Neural progenitor cell (in vitro differentiated cells): Measurements from ENCODE around the gene BANF1. TPM values are rescaled to one million over a fixed set of nuclear protein-coding genes. Genes with fewer than 3 reads are reported as not detected.

Source experiments
- DNase-seq: peaks from one replicate; pipeline ENCODE4 v3.0.0-alpha.2; 2016; ENCODE audit warnings: low spot score
- H2AFZ ChIP-seq: fragments of 200-600 bp; sonication (generic); replicated peaks from 2 replicates; pipeline ENCODE4 v1.6.1; 2016; ENCODE audit warnings: antibody characterized with exemption
- H3F3A ChIP-seq: fragments of 200-600 bp; sonication (generic); 2 replicates; pipeline ENCODE4 v1.6.1; 2016; ENCODE audit warnings: antibody characterized with exemption, low read depth
- H3K27ac ChIP-seq: fragments of 200-600 bp; sonication (generic); 2 replicates; pipeline ENCODE4 v1.5.1; 2016; ENCODE audit warnings: mild to moderate bottlenecking
- H3K27me3 ChIP-seq: fragments of 200-600 bp; sonication (generic); 2 replicates; pipeline ENCODE4 v1.6.1; 2016; ENCODE audit warnings: mild to moderate bottlenecking, moderate library complexity
- H3K36me3 ChIP-seq: fragments of 200-600 bp; sonication (generic); 2 replicates; pipeline ENCODE4 v1.5.1; 2016
- H3K4me1 ChIP-seq: fragments of 200-600 bp; sonication (generic); 2 replicates; pipeline ENCODE4 v1.6.1; 2016; ENCODE audit warnings: mixed run types
- H3K4me2 ChIP-seq: fragments of 200-600 bp; sonication (generic); 2 replicates; pipeline ENCODE4 v1.6.1; 2016
- H3K4me3 ChIP-seq: fragments of 200-600 bp; sonication (generic); 2 replicates; pipeline ENCODE4 v1.5.1; 2016
- H3K79me2 ChIP-seq: fragments of 200-600 bp; sonication (generic); 2 replicates; pipeline ENCODE4 v1.6.1; 2016; ENCODE audit warnings: low read depth
- H3K9ac ChIP-seq: fragments of 200-600 bp; sonication (generic); 2 replicates; pipeline ENCODE4 v1.6.1; 2016
- H3K9me3 ChIP-seq: fragments of 200-600 bp; sonication (generic); 2 replicates; pipeline ENCODE4 v1.5.1; 2016; ENCODE audit warnings: low read depth
- H4K20me1 ChIP-seq: fragments of 200-600 bp; sonication (generic); 2 replicates; pipeline ENCODE4 v1.6.1; 2016; ENCODE audit warnings: low read depth
- H3K27ac Mint-ChIP-seq: 3 replicates; pipeline ENCODE4 v1.8.0; 2021; ENCODE audit warnings: mixed read lengths
- H3K27me3 Mint-ChIP-seq: 2 replicates; pipeline ENCODE4 v1.8.0; 2022; ENCODE audit warnings: low read depth, mild to moderate bottlenecking, inconsistent platforms, moderate library complexity, mixed read lengths; ENCODE audit not compliant: insufficient read depth
- H3K36me3 Mint-ChIP-seq: 3 replicates; pipeline ENCODE4 v1.8.0; 2021; ENCODE audit warnings: mixed read lengths
- H3K4me1 Mint-ChIP-seq: 3 replicates; pipeline ENCODE4 v1.8.0; 2021; ENCODE audit warnings: mixed read lengths
- H3K4me3 Mint-ChIP-seq: 3 replicates; pipeline ENCODE4 v1.8.0; 2021; ENCODE audit warnings: mild to moderate bottlenecking, moderate library complexity, mixed read lengths
- H3K9me3 Mint-ChIP-seq: 3 replicates; pipeline ENCODE4 v1.8.0; 2020; ENCODE audit warnings: mixed read lengths
- EZH2 ChIP-seq: fragments of 200-600 bp; sonication (generic); IDR thresholded peaks from 2 replicates; pipeline ENCODE4 v1.6.1; 2017; ENCODE audit warnings: antibody characterized with exemption, mild to moderate bottlenecking, moderate library complexity
- EZH2phosphoT487 ChIP-seq: fragments of 200-600 bp; sonication (generic); IDR thresholded peaks from 2 replicates; pipeline ENCODE4 v1.6.1; 2017; ENCODE audit warnings: antibody characterized with exemption
- total RNA-seq: library from RNA; depleted of rRNA; stranded (reverse); fragments of >200 nt; gene quantifications from 2 replicates; pipeline ENCODE4 v1.2.3, GENCODE V29; 2015; ENCODE audit warnings: low replicate concordance
- TF ChIP-seq, protein P1 (sequence below): fragments of 200-600 bp; sonication (generic); IDR thresholded peaks from 2 replicates; pipeline ENCODE4 v1.5.1; 2017; ENCODE audit warnings: antibody characterized with exemption, mild to moderate bottlenecking

The BANF1 gene
- total RNA-seq, 1 donor from 2014 or later, result 39.8 TPM

- Mint-ChIP-seq H3K27ac (no peak overlapping the region), H3K4me1 (peaks cover 26% of the 10 kb centered on the region), H3K36me3 (no peaks in the 10 kb centered on the region), H3K27me3 (no peaks in the 10 kb centered on the region), H3K9me3 (peaks cover 2% of the 10 kb centered on the region), H3K4me3 (no peak overlapping the region)
- TF ChIP-seq EZH2, result no peak
- TF ChIP-seq, protein P1, sequence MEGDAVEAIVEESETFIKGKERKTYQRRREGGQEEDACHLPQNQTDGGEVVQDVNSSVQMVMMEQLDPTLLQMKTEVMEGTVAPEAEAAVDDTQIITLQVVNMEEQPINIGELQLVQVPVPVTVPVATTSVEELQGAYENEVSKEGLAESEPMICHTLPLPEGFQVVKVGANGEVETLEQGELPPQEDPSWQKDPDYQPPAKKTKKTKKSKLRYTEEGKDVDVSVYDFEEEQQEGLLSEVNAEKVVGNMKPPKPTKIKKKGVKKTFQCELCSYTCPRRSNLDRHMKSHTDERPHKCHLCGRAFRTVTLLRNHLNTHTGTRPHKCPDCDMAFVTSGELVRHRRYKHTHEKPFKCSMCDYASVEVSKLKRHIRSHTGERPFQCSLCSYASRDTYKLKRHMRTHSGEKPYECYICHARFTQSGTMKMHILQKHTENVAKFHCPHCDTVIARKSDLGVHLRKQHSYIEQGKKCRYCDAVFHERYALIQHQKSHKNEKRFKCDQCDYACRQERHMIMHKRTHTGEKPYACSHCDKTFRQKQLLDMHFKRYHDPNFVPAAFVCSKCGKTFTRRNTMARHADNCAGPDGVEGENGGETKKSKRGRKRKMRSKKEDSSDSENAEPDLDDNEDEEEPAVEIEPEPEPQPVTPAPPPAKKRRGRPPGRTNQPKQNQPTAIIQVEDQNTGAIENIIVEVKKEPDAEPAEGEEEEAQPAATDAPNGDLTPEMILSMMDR, result peak; percentile 93
- H4K20me1 ChIP-seq, result peaks cover 5% of the 10 kb centered on the region
- H3K9ac ChIP-seq, result no peak overlapping the region
- no peaks in the 10 kb centered on the region for H3K9me3 ChIP-seq
- no peaks in the 10 kb centered on the region for H3K27me3 ChIP-seq
- peaks cover 4% of the 10 kb centered on the region for H3K36me3 ChIP-seq
- H3K27ac ChIP-seq, result no peak overlapping the region
- DNase-seq, result peak; percentile 95
- peaks cover 15% of the 10 kb centered on the region for H3K4me1 ChIP-seq
- H3K79me2 ChIP-seq, result peaks cover 23% of the 10 kb centered on the region
- peak overlapping the region; percentile 65 for H3K4me2 ChIP-seq
- peaks cover 26% of the 10 kb centered on the region for H3F3A ChIP-seq
- H3K4me3 ChIP-seq, result no peak overlapping the region
- H2AFZ ChIP-seq, result no peak overlapping the region
Observed at GRCh38 chr11:66045177-66045639, 42.9 kb downstream of the BANF1 start.

DNA sequence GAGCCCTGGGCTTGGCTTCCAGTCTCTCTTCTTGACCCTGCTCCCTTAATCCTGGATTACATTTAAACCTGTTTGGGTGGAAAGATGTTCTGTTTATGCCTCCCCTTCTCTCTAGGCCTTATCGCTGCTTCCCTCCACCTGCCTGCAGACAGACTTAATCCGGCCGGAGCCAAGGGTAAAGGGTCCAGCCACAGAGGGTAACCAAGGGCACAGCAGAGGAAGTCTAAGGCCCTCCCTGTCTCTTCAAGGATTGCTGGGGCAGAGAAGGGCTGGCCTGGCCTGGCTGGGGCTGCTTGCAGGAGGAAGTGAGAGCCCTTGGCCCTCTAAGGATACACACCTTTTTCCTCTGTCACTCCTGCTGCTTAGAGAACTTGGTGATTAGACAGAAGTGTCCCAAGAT, 44.6 kb downstream of the BANF1 start:
- Histone ChIP-seq H3F3A (peaks cover 43% of the 10 kb centered on the region), H3K27me3 (no peaks in the 10 kb centered on the region), H3K79me2 (peaks cover 23% of the 10 kb centered on the region), H3K4me1 (peaks cover 24% of the 10 kb centered on the region), H3K9me3 (no peaks in the 10 kb centered on the region), H2AFZ (no peak overlapping the region), H3K4me3 (no peak overlapping the region), H4K20me1 (peaks cover 5% of the 10 kb centered on the region), H3K36me3 (peaks cover 4% of the 10 kb centered on the region), H3K4me2 (no peak overlapping the region), H3K9ac (no peak overlapping the region), H3K27ac (no peak overlapping the region)
- Mint-ChIP-seq H3K4me3 (peak overlapping the region; percentile 63), H3K4me1 (peaks cover 38% of the 10 kb centered on the region), H3K36me3 (peaks cover 2% of the 10 kb centered on the region), H3K27me3 (no peaks in the 10 kb centered on the region), H3K9me3 (peaks cover 2% of the 10 kb centered on the region), H3K27ac (no peak overlapping the region)
- TF ChIP-seq, protein P1, result no peak
- TF ChIP-seq EZH2, result no peak
- no peak for TF ChIP-seq EZH2phosphoT487
- no peak for DNase-seq

- H3K79me2 ChIP-seq, result peaks cover 29% of the 10 kb centered on the region
- peaks cover 43% of the 10 kb centered on the region for H3F3A ChIP-seq
- peak overlapping the region; percentile 94 for H3K4me2 ChIP-seq
- H3K27me3 Mint-ChIP-seq, result no peaks in the 10 kb centered on the region
- TF ChIP-seq EZH2phosphoT487 (no peak), EZH2 (no peak)
- TF ChIP-seq, protein P1, result no peak
- H2AFZ ChIP-seq, result no peak overlapping the region
- no peak for DNase-seq
- H3K9me3 ChIP-seq, result no peaks in the 10 kb centered on the region
- H3K27ac Mint-ChIP-seq, result no peak overlapping the region
- peak overlapping the region; percentile 90 for H3K4me3 Mint-ChIP-seq
- peaks cover 3% of the 10 kb centered on the region for H3K36me3 Mint-ChIP-seq
- H3K27me3 ChIP-seq, result no peaks in the 10 kb centered on the region
- peaks cover 43% of the 10 kb centered on the region for H3K4me1 Mint-ChIP-seq
- H3K27ac ChIP-seq, result no peak overlapping the region
- peak overlapping the region; percentile 86 for H3K4me3 ChIP-seq
- peaks cover 24% of the 10 kb centered on the region for H3K4me1 ChIP-seq
- peaks cover 4% of the 10 kb centered on the region for H3K36me3 ChIP-seq
- H3K9me3 Mint-ChIP-seq, result peaks cover 2% of the 10 kb centered on the region
- H4K20me1 ChIP-seq, result peaks cover 8% of the 10 kb centered on the region
- H3K9ac ChIP-seq, result no peak overlapping the region
Observed at GRCh38 chr11:66047541-66048365, 45.5 kb downstream of the BANF1 start.
